ENCODE measurements around the gene SLC13A3. TPM values are rescaled to one million over a fixed set of nuclear protein-coding genes. Genes with fewer than 3 reads are reported as not detected.

The SLC13A3 gene
- polyA plus RNA-seq, 2 of the 4 experiments (the other 2 are of a cell fraction): 0.19 TPM; not detected in 1

DNA sequence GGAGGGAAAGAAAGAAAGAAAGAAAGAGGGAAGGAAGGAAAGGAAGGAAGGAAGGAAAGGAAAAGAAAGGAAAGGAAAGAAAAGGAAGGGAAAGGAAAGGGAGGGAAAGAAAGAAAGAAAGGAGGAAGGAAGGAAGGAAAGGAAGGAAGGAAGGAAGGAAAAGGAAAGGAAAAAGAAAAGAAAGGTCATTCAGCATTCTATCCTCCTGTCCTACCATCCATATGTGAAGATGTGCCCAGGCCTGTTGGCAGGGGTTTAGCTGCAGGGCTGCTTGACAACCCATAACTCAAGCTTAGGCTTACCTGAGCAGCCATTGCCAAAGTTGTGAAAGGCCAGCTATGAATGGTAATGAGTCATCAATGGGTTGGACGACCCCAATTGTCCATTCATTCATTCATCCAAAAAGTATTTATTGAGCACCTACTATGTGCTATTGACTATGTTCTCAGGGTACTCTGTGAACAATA lies 50.9 kb downstream of the SLC13A3 start (continued):
- no peak for TF ChIP-seq EP300 (IDR thresholded peaks at IDR 0.05)
- TF ChIP-seq RNF2 (IDR thresholded peaks at IDR 0.05; ENCODE audit: borderline replicate concordance, low read depth): no peak
- TF ChIP-seq, protein P1, sequence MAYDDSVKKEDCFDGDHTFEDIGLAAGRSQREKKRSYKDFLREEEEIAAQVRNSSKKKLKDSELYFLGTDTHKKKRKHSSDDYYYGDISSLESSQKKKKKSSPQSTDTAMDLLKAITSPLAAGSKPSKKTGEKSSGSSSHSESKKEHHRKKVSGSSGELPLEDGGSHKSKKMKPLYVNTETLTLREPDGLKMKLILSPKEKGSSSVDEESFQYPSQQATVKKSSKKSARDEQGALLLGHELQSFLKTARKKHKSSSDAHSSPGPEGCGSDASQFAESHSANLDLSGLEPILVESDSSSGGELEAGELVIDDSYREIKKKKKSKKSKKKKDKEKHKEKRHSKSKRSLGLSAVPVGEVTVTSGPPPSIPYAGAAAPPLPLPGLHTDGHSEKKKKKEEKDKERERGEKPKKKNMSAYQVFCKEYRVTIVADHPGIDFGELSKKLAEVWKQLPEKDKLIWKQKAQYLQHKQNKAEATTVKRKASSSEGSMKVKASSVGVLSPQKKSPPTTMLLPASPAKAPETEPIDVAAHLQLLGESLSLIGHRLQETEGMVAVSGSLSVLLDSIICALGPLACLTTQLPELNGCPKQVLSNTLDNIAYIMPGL (CRISPR knock-in tag; IDR thresholded peaks at IDR 0.05; ENCODE audit: borderline replicate concordance): no peak
- no peak for TF ChIP-seq MAZ (IDR thresholded peaks at IDR 0.05; ENCODE audit: borderline replicate concordance, low read depth, low read length)

DNA sequence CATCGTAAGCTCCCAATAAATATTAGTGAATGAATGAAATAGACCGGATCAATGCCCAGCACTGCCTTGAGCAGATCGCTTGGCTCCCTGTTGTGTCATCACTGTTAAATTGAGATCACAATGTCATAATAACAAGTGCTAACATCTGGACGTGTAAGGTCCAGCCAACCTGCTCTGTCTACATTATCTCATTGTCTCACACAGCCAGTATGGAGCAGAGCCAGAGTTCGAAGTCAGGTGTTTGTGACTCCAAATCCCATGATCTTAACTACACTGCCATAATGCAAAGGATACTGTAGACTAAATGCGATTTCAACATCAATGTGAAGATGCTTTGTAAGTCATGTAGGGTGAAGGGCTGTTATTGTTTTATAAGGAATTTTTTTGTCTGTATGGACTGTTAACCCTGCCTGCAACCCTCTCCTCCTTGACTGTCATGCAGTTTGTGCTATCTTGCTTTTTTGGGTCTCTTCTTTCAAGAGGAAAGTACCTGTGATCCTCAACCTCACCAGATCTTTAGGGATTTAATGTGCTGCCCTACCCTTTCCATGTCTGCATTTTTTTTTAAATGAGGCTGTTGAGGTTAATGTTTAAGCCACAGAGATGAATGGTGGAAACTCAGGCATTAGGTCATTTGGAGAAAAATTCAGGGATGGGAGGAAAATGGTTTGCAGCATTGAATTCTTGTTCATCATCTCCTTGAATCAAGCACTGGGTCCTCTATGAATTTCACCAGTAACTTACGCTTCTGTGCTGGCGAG lies 51.9 kb downstream of the SLC13A3 start:
- DNase-seq (ENCODE audit: low read depth in 1 of 2, low spot score in 1 of 2) (no peak), FAIRE-seq (no peak), ATAC-seq (no peak)
- Histone ChIP-seq H3K4me1 (no peaks in the 10 kb centered on the region), H3K4me3 (no peak overlapping the region), H3K4me2 (no peak overlapping the region), H3K9me3 (no peaks in the 10 kb centered on the region), H3K27ac (no peak overlapping the region)
- POLR2A ChIA-PET: no interaction called here
- TF ChIP-seq HEYL (CRISPR knock-in tag; IDR thresholded peaks at IDR 0.05) (no peak), FOSB (CRISPR knock-in tag; IDR thresholded peaks at IDR 0.05) (no peak), ZSCAN20 (CRISPR knock-in tag; IDR thresholded peaks at IDR 0.05) (no peak), SMC3 (IDR thresholded peaks at IDR 0.05) (no peak), ESRRA (IDR thresholded peaks at IDR 0.05; ENCODE audit: borderline replicate concordance, low read length) (no peak), CHD2 (IDR thresholded peaks at IDR 0.05; ENCODE audit: low read length, partially characterized antibody) (no peak), PHF8 (IDR thresholded peaks at IDR 0.05; ENCODE audit: borderline replicate concordance, low read depth) (no peak), CTCF (IDR thresholded peaks at IDR 0.05) (no peak), BHLHE40 (IDR thresholded peaks at IDR 0.05; ENCODE audit: low read depth, low read length) (no peak), RARB (CRISPR knock-in tag; IDR thresholded peaks at IDR 0.05) (no peak), EP300 (IDR thresholded peaks at IDR 0.05) (no peak), POLR2A (IDR thresholded peaks at IDR 0.05; ENCODE audit: low read length) (no peak), KDM1A (IDR thresholded peaks at IDR 0.05; ENCODE audit: low read depth) (no peak), REST (IDR thresholded peaks at IDR 0.05) (no peak), CHD4 (IDR thresholded peaks at IDR 0.05; ENCODE audit: borderline replicate concordance) (no peak), FOSL2 (IDR thresholded peaks at IDR 0.05) (no peak), FOSL2 (CRISPR knock-in tag; IDR thresholded peaks at IDR 0.05) (no peak)
- TF ChIP-seq, protein P2, sequence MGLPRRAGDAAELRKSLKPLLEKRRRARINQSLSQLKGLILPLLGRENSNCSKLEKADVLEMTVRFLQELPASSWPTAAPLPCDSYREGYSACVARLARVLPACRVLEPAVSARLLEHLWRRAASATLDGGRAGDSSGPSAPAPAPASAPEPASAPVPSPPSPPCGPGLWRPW (IDR thresholded peaks at IDR 0.05): no peak
- CTCF ChIA-PET: interaction anchor here (0.6 kb wide), 1 partner anchor 448 kb away, joined by 3 read pairs; no protein-coding TSS in a partner anchor
- 29% methylated on average over 8 of the region's 8 CpGs for WGBS (ENCODE audit: missing lambda C conversion rate)
